ENCODE data around the gene GBX1.

The GBX1 gene

GRCh38 chr7:151119902-151120301 lies 47.6 kb downstream of the GBX1 start:
- Histone ChIP-seq H3F3A (ENCODE audit: low read depth) (no peaks in the 10 kb centered on the region), H3K79me2 (ENCODE audit: insufficient read depth, low read length) (peaks cover 4% of the 10 kb centered on the region; the same call in 1 of the 2 replicates), H3K4me1 (ENCODE audit: insufficient read depth, low read length, poor library complexity, severe bottlenecking) (no peaks in the 10 kb centered on the region), H2AFZ (ENCODE audit: low read length) (no peak overlapping the region), H3K4me2 (ENCODE audit: low read depth, low read length, poor library complexity, severe bottlenecking) (no peak overlapping the region), H3K27me3 (ENCODE audit: insufficient read depth, low read length, poor library complexity, severe bottlenecking) (no peaks in the 10 kb centered on the region), H3K4me3 (ENCODE audit: low read length, poor library complexity, severe bottlenecking) (no peak overlapping the region), H3K9ac (ENCODE audit: low read depth, low read length, poor library complexity, severe bottlenecking) (no peak overlapping the region), H3K9me3 (ENCODE audit: insufficient read depth, low read depth, low read length) (no peaks in the 10 kb centered on the region), H3K9me2 (replicated peaks; ENCODE audit: low read depth, low read length) (no peaks in the 10 kb centered on the region), H4K20me1 (ENCODE audit: insufficient read depth, low read length, poor library complexity, severe bottlenecking) (no peaks in the 10 kb centered on the region), H3K36me3 (ENCODE audit: insufficient read depth, low read length) (peaks cover 40% of the 10 kb centered on the region; the same call in 1 of the 2 replicates)
- no peak for TF ChIP-seq EZH2phosphoT487 (IDR thresholded peaks at IDR 0.05; ENCODE audit: borderline replicate concordance)
- no peak for TF ChIP-seq CTCF (conservative IDR thresholded peaks at IDR 0.05; ENCODE audit: low read length)

GRCh38 chr7:151119055-151119415 lies 48.5 kb downstream of the GBX1 start:
- no peak for TF ChIP-seq CTCF (conservative IDR thresholded peaks at IDR 0.05; ENCODE audit: low read length)
- TF ChIP-seq EZH2phosphoT487 (IDR thresholded peaks at IDR 0.05; ENCODE audit: borderline replicate concordance): no peak
- no peaks in the 10 kb centered on the region for H3K9me3 ChIP-seq (ENCODE audit: insufficient read depth, low read depth, low read length)
- H3K9ac ChIP-seq (ENCODE audit: low read depth, low read length, poor library complexity, severe bottlenecking): no peak overlapping the region
- peaks cover 4% of the 10 kb centered on the region; the same call in 1 of the 2 replicates for H3K79me2 ChIP-seq (ENCODE audit: insufficient read depth, low read length)
- H3F3A ChIP-seq (ENCODE audit: low read depth): no peaks in the 10 kb centered on the region
- H4K20me1 ChIP-seq (ENCODE audit: insufficient read depth, low read length, poor library complexity, severe bottlenecking): no peaks in the 10 kb centered on the region
- H3K4me3 ChIP-seq (ENCODE audit: low read length, poor library complexity, severe bottlenecking): no peak overlapping the region
- peaks cover 36% of the 10 kb centered on the region; the same call in 1 of the 2 replicates for H3K36me3 ChIP-seq (ENCODE audit: insufficient read depth, low read length)
- H3K27me3 ChIP-seq (ENCODE audit: insufficient read depth, low read length, poor library complexity, severe bottlenecking): no peaks in the 10 kb centered on the region
- no peak overlapping the region for H3K4me2 ChIP-seq (ENCODE audit: low read depth, low read length, poor library complexity, severe bottlenecking)
- H2AFZ ChIP-seq (ENCODE audit: low read length): no peak overlapping the region
- H3K9me2 ChIP-seq (replicated peaks; ENCODE audit: low read depth, low read length): no peaks in the 10 kb centered on the region
- no peaks in the 10 kb centered on the region for H3K4me1 ChIP-seq (ENCODE audit: insufficient read depth, low read length, poor library complexity, severe bottlenecking)

- no peak overlapping the region for H2AFZ ChIP-seq (ENCODE audit: low read length)
- H3F3A ChIP-seq (ENCODE audit: low read depth): no peaks in the 10 kb centered on the region
- H3K79me2 ChIP-seq (ENCODE audit: insufficient read depth, low read length): peaks cover 4% of the 10 kb centered on the region; the same call in 1 of the 2 replicates
- H3K4me1 ChIP-seq (ENCODE audit: insufficient read depth, low read length, poor library complexity, severe bottlenecking): no peaks in the 10 kb centered on the region
- TF ChIP-seq EZH2phosphoT487 (IDR thresholded peaks at IDR 0.05; ENCODE audit: borderline replicate concordance) (no peak), CTCF (conservative IDR thresholded peaks at IDR 0.05; ENCODE audit: low read length) (no peak)
- no peak overlapping the region for H3K4me3 ChIP-seq (ENCODE audit: low read length, poor library complexity, severe bottlenecking)
- no peak overlapping the region for H3K9ac ChIP-seq (ENCODE audit: low read depth, low read length, poor library complexity, severe bottlenecking)
- H3K9me3 ChIP-seq (ENCODE audit: insufficient read depth, low read depth, low read length): no peaks in the 10 kb centered on the region
- H4K20me1 ChIP-seq (ENCODE audit: insufficient read depth, low read length, poor library complexity, severe bottlenecking): no peaks in the 10 kb centered on the region
- no peak overlapping the region for H3K4me2 ChIP-seq (ENCODE audit: low read depth, low read length, poor library complexity, severe bottlenecking)
- no peaks in the 10 kb centered on the region for H3K9me2 ChIP-seq (replicated peaks; ENCODE audit: low read depth, low read length)
- peaks cover 33% of the 10 kb centered on the region; the same call in 1 of the 2 replicates for H3K36me3 ChIP-seq (ENCODE audit: insufficient read depth, low read length)
- H3K27me3 ChIP-seq (ENCODE audit: insufficient read depth, low read length, poor library complexity, severe bottlenecking): no peaks in the 10 kb centered on the region
Observed at GRCh38 chr7:151118108-151119054, 49.1 kb downstream of the GBX1 start.

All from Loucy (cell line).